GM18867 (cell line): ENCODE measurements around the gene DAPP1.
"Not testable (repeated sequence)": the region's sequence is repeated elsewhere in the genome, so short reads cannot be mapped to it uniquely, and the experiment has no call there.

Source experiments
- ATAC-seq: cut with Tn5 transposase; IDR thresholded peaks from one replicate; pipeline ENCODE4 v1.9.1; 2021; ENCODE audit warnings: mild to moderate bottlenecking, moderate library complexity; ENCODE audit not compliant: unreplicated experiment

The DAPP1 gene

GRCh38 chr4:99822734-99823133 is 6.1 kb downstream of the DAPP1 start:
- ATAC-seq = no peak

GRCh38 chr4:99824070-99824599 is 7.5 kb downstream of the DAPP1 start:
- ATAC-seq = no peak

DNA sequence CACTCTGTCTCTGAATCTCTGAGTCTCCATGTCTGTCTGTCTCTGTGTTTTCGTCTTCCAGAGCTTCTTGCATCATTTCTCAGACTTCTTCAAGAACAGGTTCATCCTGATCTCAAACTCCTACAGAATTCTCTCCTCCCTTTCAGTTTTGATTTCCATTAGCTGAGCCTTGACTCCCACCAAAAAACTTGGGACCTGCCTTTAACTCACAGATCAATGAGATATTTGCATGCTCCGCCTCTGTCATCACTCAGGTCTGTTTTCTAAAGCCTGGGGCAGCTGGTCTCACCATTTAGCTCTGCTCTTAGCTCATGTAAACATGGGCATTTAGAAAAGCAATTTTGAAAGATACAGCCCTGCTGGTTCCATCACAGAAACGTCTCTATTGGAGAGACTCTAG is 8.6 kb downstream of the DAPP1 start:
- no peak for ATAC-seq

- no peak for ATAC-seq
Measured at GRCh38 chr4:99826016-99826415, 9.4 kb downstream of the DAPP1 start.

GRCh38 chr4:99827454-99827853 is 10.8 kb downstream of the DAPP1 start:
- no peak for ATAC-seq

DNA sequence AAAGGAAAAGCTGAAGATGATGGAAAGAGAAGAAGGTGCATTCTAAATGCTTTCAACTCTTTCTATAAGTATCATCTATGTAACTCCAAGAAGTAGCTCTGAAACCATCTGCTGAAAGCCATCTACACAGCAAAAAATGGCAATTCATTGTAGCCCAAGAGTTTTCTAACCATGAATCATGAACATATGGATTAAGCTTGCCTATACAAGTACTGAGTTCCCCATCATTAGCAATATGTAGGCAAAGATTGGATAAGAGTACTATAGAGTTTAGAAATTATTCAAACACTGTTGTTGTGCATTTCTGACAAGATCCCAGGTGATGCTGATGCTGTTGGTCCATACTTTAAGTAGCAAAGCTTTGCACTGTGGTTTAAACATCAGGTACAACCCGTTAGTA is 11.2 kb downstream of the DAPP1 start:
- no peak for ATAC-seq

- no peak for ATAC-seq
Measured at GRCh38 chr4:99828477-99828876, 11.8 kb downstream of the DAPP1 start.

- ATAC-seq = not testable (repeated sequence)
Measured at GRCh38 chr4:99830051-99830450, 13.4 kb downstream of the DAPP1 start.

DNA sequence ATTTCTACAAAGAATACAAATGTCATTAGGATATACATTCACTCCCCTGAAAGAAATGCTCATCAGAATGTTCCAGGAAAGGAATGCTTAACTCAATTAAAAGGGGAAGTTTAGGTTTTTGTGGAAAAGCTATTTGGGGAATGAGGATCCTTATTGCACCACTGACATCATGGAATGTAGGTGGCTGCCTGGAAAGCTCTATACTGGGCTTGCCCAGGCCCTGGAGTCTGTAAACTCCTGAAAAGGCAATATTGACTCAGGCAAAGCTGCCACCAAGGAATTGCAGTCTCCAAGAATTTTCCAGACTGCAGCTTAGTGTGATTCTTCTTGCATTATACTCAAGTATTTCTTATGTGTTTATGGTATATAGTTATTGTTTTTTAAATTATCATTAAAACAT is 15.7 kb downstream of the DAPP1 start:
- ATAC-seq = no peak

DNA sequence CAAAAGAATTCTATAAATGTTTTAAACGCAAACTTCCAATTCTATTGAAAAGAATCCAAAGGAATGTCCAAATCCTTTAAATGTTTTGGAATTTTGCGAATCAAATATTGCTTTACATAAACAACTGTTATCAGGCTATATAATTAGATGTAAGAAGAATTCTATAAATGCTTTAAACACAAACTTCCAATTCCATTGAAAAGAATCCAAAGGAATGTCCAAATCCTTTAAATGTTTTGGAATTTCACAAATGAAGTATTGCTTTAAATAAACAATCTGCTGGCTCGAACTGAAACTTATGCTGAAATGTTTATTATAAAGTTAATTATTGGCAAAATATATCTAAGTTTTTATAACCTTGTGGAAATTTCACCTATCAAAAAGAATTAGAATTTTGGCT is 16.1 kb downstream of the DAPP1 start:
- ATAC-seq = no peak

GRCh38 chr4:99833756-99834155 is 17.1 kb downstream of the DAPP1 start:
- ATAC-seq = no peak

DNA sequence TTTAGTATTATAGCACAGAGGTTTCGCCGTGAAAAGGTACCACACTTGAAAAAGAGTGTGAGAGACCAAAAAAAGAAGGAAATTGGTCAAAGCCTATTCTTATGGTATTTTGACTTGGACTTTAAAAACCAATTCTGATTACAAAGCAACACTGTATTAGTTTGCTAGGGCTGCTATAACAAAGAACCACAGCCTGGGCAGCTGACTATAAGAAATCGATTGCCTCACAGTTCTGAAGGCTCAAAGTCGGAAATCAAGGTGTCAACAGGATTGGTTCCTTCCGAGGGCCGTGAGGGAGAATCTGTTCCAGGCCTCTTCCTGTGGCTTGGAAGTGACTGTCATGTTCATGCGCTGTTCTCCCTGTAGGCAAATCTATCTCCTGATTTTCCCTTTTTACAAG is 17.9 kb downstream of the DAPP1 start:
- no peak for ATAC-seq

GRCh38 chr4:99835942-99836341 is 19.3 kb downstream of the DAPP1 start:
- ATAC-seq = no peak

GRCh38 chr4:99838927-99839326 is 22.3 kb downstream of the DAPP1 start:
- no peak for ATAC-seq

GRCh38 chr4:99841129-99841528 is 24.5 kb downstream of the DAPP1 start:
- ATAC-seq = peak; percentile 70

DNA sequence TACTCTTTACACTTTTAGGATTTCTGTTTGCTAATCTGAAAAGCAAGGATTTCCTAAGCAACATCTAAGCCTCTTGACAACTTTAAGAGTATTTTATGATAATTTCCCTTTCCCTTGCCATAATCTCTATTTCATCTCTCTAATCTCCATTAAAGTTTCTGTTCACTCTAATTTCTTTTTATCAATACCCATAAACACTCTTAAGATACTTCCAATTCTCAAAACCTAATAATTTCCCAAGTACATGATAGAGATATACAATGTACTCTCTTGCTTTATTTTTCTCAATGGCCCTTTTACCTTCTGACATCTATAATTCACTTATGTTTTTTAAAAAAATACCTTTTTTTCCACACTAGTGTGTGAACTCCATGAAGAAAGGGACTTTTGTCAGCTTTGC is 26.8 kb downstream of the DAPP1 start:
- no peak for ATAC-seq

- no peak for ATAC-seq
Measured at GRCh38 chr4:99844048-99844447, 27.4 kb downstream of the DAPP1 start.

DNA sequence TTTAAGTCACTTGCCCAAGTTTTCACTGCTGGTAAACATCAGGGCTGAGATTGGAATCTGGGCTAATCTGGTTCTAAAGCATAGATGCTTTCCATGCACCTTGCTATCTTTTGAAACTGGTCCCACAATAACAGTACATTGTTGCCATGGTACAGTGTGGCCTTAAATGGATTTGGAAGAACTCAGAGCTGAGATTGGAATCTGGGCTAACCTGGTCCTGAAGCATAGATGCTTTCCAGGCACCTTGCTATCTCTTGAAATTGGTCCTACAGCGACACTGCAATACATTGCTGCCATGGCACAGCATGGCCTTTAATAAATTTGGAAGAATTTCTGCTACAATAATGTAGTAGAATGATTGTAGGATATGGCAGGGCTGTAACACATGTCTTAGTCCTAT is 28.6 kb downstream of the DAPP1 start:
- ATAC-seq = no peak

- peak; percentile 24 for ATAC-seq
Measured at GRCh38 chr4:99845708-99846469, 29.3 kb downstream of the DAPP1 start.

DNA sequence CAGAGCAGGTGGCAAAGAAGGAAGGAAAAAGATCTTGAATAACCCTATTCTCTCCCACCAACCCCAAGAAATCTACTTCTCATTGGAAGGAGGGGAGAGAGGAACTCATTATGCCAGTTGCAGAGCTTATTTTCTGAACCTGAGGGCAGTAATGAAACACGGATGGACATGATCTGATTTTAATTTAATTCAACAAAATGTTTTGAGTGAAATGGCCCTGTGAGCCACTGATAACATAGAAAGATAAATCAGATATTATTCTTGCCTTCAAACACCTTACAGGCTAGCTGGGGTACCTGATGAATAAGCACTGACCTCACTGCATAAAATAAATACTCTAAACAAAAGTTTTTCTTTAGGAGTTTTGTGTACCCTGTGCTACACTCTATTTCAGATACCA is 30.3 kb downstream of the DAPP1 start:
- no peak for ATAC-seq

DNA sequence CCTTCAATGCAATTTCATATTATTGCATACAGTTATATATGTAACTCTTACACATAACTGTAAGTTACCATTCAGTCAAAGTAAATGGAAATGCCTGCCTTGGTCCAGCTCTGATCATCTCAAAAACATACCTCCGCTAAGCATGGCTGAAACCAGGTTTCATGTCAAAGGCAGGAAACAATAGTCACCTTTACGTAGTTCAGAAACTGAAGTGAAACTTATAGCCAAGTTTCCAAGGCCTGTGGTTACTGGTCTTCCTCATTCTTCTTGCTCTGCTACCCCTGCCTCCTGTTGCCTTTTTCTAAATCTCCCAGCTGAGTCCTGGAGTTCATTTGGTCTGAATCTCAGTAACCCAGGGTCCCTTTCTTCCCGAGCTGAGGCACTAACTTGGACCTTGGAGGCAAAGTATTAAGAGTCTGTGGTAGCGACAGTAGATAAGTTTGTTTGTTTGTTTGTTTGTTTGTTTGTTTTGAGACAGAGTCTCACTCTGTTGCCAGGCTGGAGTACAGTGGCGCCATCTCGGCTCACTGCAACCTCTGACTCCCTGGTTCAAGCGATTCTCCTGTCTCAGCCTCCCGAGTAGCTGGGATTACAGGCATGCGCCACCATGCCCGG is 30.8 kb downstream of the DAPP1 start:
- peak; percentile 66 for ATAC-seq

DNA sequence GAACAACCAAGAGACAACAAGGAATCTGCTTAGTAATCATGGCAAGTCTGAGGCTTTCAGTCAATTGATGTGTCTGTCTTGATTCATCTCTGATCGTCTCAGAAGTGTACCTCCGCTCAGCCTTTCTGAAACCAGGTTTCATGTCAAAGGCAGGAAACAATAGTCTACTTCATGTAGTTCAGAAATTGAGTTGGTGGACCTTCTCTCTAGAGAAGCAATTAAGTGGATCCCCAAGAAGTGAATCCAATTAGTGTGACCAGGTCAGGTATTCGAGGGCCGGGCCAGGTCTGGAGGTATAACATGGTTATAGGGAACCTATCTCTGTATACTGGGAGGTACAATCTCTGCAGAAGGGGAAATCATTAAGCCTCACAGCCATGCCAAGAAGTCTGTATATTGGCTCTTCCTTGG is 32.0 kb downstream of the DAPP1 start:
- ATAC-seq = peak; percentile 45
